Occipital lobe (tissue), 2 donors: Measurements from ENCODE around the gene SPATA16. TPM values are rescaled to one million over a fixed set of nuclear protein-coding genes. Genes with fewer than 3 reads are reported as not detected.
"Not testable (repeated sequence)": the region's sequence is repeated elsewhere in the genome, so short reads cannot be mapped to it uniquely, and the experiment has no call there.

Experiments used
- DNase-seq: peaks from one replicate; lab custom pipeline; 2025; lab: John Stamatoyannopoulos, UW
- total RNA-seq: library from RNA; depleted of rRNA; stranded (reverse); fragments of >200 nt; gene quantifications from one replicate; pipeline ENCODE4 v1.2.3, GENCODE V29; 2014

SPATA16 gene
- total RNA-seq, 1 donor from 2014 or later, result not detected

- no peak for DNase-seq
Measured at GRCh38 chr3:173004681-173005080, 136.4 kb downstream of the SPATA16 start.

DNA sequence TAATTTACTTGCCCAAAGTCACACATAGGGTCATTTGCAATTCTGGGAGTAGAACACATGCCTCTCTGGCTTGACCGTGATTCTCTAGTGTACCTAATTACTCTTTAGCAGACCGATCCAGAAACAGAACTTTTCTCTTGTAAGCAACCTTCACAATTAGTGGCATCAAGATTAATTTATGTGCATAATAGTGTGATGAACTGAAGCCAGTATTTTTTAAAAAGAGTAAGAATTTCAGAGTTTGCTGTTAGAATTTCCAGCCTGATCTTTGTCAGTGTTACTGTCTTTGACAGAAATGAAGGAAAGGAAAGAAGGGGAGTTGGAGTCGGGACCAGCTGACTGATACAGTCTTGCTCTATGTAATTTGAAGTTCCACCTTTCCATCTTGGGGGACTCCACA, 137.1 kb downstream of the SPATA16 start:
- no peak for DNase-seq

GRCh38 chr3:173003471-173003870, 137.6 kb downstream of the SPATA16 start:
- DNase-seq, result no peak

- DNase-seq, result no peak
Measured at GRCh38 chr3:173001622-173002021, 139.4 kb downstream of the SPATA16 start.

GRCh38 chr3:173000553-173000952, 140.5 kb downstream of the SPATA16 start:
- DNase-seq, result no peak

- no peak for DNase-seq
Measured at GRCh38 chr3:172993412-172993811, 147.6 kb downstream of the SPATA16 start.

DNA sequence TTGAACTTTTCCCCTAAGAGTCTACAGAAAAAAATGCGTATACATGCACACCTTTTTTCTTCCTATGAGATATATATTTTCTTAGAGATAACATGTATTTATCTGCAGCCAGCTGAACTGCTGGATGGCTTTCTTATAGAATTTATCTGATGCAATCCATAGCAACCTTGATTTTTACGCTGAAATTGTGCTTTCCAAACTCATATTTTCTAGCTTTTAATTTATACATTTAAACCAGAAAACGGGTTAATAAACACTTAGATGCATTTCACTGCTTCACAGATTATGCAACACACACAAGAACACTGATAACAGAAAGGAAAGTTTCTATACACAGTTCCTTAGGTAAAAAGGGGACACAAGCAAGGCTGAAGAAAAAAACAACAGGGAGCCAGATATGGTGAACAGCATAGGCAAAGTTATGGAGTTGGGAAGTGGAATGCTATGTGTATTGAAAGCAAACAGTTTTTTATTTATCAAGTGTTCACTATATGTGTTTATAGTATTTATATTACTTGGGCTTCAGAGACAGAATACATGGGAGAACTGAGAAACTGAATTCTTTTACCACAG, 149.5 kb downstream of the SPATA16 start:
- no peak for DNase-seq

DNA sequence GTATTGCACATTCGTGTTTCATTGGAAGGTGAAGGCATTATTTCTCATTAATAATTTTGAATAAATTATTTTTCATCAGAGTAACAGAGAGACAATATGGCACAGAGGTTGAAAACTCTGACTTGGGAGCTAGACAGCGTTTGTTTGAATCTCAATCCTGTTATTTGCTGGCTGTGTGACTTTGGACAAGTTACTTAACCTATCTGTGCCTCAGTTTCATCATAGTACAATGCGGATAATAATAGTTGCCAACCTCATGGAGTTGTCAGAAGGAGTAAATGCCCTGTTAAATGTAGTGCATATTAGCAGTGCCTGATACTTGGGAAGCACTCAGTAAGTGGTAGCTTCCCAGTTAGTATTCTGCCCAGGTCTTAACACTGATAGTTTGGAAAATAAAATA, 151.7 kb downstream of the SPATA16 start:
- no peak for DNase-seq

DNA sequence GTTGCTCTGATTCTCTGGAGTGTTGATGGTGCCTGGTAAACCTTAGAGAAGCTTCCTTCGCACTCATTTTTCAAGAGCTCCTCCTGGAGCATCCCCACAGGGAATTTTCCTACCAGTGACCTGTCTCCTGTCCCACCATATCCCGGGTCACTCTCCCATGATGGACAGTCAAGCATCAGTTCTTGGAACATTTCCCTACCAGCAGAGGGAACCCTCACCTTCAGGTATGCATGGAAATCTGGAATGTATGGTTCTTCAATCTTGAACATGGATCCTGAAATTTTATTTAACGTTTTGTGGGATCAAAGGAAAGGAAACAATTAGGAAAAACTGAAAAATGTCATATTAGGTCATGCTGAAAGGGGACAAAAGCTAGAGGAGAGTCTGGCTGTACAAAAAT, 153.8 kb downstream of the SPATA16 start:
- no peak for DNase-seq

- DNase-seq, result no peak
Measured at GRCh38 chr3:172984914-172985313, 156.1 kb downstream of the SPATA16 start.

DNA sequence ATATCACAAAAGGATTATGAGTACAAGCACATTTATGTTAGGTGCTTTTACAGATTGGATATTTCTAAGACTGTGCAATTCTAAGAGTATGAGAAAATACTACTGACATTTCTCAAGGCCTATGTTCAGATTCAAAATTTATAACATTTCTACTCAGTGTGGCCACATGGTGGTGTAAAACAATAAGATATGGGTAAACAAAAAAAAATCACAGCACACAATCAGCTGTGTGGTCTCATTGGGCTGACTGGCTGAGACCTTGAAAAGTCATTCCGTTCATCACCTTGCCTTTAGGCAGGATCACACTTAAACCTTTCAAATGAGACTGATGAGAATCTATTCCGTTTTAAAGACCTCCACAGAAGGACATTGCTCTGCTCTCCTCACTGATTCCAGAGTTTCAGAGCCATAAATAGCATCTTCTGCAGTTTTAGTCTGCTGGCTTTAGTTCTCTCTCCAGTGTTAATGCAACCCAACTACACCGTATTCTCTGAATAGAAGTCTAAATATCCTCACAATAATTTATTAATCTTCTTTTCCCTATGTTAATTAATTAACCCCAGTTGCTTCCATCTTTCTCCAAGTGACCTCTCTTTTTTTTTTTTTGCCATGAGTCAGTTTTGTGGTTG, 158.2 kb downstream of the SPATA16 start:
- no peak for DNase-seq

DNA sequence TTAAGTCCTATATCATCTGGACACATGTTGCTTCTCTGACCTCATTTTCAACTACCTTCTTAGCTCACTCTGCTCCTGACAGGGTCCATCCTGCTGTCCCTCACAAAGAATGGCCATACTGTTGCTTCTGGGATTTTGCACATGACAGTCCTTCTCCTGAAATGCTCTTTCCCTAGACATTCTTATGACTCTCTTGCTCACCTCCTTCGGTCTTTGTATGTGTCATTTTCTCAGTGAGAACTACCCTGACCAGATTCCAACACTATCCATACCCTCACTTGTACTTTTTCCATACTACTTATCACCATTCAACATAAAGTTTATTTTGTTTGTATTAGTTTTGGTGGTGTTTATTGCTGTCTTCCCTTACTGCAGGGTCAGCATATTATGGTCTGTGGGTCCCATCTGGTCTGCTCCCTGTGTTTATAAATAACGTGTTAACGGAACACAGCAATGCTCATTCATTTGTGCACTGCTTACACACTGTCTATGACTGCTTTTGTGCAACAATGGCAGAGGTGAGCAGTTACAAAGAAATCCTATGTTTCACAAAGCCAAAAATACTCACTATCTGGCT, 159.5 kb downstream of the SPATA16 start:
- no peak for DNase-seq

- no peak for DNase-seq
Measured at GRCh38 chr3:172980849-172981248, 160.2 kb downstream of the SPATA16 start.

DNA sequence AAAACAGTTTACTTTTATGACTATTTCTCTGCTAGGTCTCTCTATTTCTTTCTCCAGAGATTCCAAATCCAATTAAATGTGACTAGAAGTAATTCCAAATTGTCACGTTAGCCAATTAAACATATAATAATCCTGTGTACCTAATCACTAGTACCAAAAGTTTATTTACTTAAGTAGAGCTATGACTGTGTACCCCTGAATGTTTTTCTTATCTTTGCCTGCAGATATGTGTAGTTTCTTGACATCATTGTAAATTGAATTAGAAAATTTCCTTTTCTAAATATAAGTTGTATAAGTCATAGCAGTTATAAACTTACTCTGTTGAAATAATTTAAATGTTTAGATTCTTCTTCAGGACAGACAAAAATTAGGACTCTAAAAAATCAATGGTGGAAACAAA, 163.3 kb downstream of the SPATA16 start:
- DNase-seq, result no peak

- DNase-seq, result no peak
Measured at GRCh38 chr3:172974969-172975368, 166.1 kb downstream of the SPATA16 start.

DNA sequence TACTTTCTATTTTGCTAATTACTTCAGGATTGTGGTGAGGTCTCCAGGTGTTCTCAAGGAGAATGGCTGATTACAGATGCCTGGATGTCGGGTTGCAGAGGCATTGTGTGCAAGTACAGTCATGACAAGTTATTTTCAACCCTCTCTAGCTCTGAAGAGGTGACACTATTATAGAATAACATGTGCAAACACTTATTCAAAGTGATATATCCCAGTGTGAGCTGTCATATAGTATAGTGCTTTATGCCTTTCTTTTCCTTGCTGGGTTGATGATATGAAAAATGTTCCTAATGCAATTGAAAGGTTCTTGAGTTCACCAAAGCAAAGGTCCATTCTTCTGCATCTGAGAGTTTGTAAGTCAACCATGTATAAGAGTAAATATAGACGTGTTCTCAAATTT, 167.2 kb downstream of the SPATA16 start:
- no peak for DNase-seq

DNA sequence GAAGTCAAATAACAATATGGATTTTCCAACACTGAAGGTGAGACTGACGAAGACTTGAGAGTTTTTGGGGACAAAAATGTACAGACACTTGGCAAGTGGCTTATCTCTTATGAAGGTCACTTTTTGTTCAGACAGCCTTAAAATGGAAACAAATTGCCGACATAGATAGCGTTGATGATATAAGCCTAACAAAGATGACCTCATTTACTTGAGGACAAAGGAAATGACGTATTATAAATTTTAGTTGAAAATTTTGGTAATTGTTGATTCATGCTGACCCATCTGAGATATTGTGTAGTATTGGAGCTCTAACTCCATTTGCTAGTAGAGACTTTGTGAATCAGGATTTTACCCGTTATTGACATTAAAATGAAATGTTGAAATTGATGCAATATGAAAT, 168.3 kb downstream of the SPATA16 start:
- DNase-seq, result no peak

DNA sequence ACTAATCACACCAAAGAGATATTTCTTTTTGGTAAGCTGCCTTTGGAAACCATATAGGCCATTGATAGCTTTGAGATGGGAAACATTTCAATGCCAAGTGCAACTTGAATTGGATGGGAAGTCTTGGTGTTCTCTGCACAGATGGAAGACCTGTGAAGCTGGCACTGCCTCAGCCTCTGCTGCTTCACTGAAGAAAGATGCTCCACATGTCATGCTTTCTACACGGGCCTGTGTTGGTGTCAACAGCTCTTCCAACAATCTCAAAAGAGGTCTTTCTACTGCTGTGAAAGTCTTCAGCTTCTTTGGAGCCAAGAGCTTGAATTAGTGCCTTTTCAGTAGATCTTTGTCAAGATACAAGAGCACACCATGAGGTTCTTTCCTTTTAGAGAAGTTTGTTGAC, 169.0 kb downstream of the SPATA16 start:
- no peak for DNase-seq

DNA sequence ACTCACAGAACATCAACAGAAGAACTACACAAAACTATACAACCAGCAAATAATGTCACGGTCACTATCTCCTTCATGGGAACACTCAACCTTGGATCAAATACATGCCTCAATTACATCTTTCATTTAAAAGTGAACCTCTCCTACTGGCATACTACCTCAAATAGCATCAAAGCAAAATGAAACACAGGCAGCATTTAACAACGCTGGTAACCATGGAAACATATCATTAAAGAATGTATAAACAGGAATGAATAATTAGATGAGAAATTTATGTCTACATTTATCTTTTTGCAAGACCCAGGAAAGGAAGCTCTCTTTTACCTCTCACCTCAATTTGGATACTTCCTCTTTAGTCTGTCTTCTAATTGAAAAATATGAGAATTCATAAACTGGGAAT, 172.4 kb downstream of the SPATA16 start:
- DNase-seq, result no peak

GRCh38 chr3:172965256-172965655, 175.8 kb downstream of the SPATA16 start:
- DNase-seq, result no peak

GRCh38 chr3:172960626-172961182, 180.3 kb downstream of the SPATA16 start:
- DNase-seq, result not testable (repeated sequence)

DNA sequence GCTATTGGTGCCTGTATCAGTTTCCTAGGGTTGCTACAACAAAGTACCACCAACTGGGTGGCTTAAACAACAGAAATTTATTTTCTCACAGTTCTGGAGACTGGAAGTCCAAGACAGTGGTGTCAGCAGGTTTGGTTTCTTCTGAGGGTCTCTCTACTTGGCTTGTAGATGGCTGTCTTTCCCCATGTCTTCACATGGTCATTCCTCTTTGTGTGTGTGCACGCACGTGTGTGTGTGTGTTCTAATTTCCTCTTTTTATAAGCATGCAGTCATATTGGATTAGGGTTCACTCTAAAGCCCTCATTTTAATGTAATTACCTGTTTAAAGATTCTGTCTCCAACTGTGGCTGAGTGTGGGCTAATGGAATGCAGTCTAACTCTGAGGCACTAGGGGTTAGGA, 182.5 kb downstream of the SPATA16 start:
- DNase-seq, result no peak

- no peak for DNase-seq
Measured at GRCh38 chr3:172953571-172953970, 187.5 kb downstream of the SPATA16 start.
